B cell (primary cell): ENCODE results near the gene NOX1. TPM values are rescaled to one million over a fixed set of nuclear protein-coding genes. Genes with fewer than 3 reads are reported as not detected.
"Not testable (repeated sequence)": the region's sequence is repeated elsewhere in the genome, so short reads cannot be mapped to it uniquely, and the experiment has no call there.

Experiments used
- ATAC-seq: fragments of 200-7000 bp; cut with Tn5 transposase; one replicate; pipeline ENCODE4 v1.10.0; 2021; ENCODE audit warnings: low read depth, mild to moderate bottlenecking, moderate number of reproducible peaks, moderate library complexity
- CTCF ChIA-PET: fragments of 350-600 bp; sonication (Branson Sonifier 250); formaldehyde crosslinking; loops from one replicate; lab custom pipeline; 2021; ENCODE audit warnings: antibody characterized with exemption, inconsistent platforms; lab: Charles Lee
- POLR2A ChIA-PET: fragments of 350-600 bp; sonication (Branson Sonifier 250); formaldehyde crosslinking; loops from one replicate; lab custom pipeline; 2021; ENCODE audit warnings: antibody characterized with exemption; lab: Charles Lee
- DNase-seq: peaks from one replicate; pipeline ENCODE4 v3.0.0; 2013
- H2AFZ ChIP-seq: 2 replicates; pipeline ENCODE4 v1.6.1; 2012; ENCODE audit warnings: mild to moderate bottlenecking, low read depth, low read length; ENCODE audit not compliant: insufficient read depth, poor library complexity, severe bottlenecking
- H3K27ac ChIP-seq, 2 donors: 1 replicate in 1 of 2; 2 replicates in 1 of 2; pipeline ENCODE4 v1.5.1; 2012 to 2013; ENCODE audit warnings: low read length in 2 of 2, mild to moderate bottlenecking in 2 of 2, moderate library complexity in 1 of 2
- H3K27me3 ChIP-seq, 4 experiments: fragments of 200-600 bp in 1 of 4; sonication (generic) in 1 of 4; replicated peaks in 1 of 4; 1 replicate in 2 of 4; 2 replicates in 2 of 4; pipeline versions ENCODE4 v1.6.1 to v1.7.0; 2013 to 2016; ENCODE audit warnings: low read length in 3 of 4, mild to moderate bottlenecking in 2 of 4, mixed read lengths in 1 of 4, moderate library complexity in 1 of 4; ENCODE audit not compliant: insufficient read depth in 4 of 4, control insufficient read depth in 3 of 4; ENCODE audit errors: control extremely low read depth in 1 of 4
- H3K36me3 ChIP-seq, 2 experiments: replicated peaks in 1 of 2; 1 replicate in 1 of 2; 2 replicates in 1 of 2; pipeline versions ENCODE4 v1.6.1 to v1.7.1; 2013; ENCODE audit warnings: low read length in 1 of 2; ENCODE audit not compliant: insufficient read depth in 2 of 2, control insufficient read depth in 1 of 2; ENCODE audit errors: control extremely low read depth in 1 of 2, extremely low read depth in 1 of 2
- H3K4me1 ChIP-seq, 2 donors: fragments of 200-600 bp in 1 of 2; sonication (generic) in 1 of 2; 1 replicate in 1 of 2; 2 replicates in 1 of 2; pipeline versions ENCODE4 v1.5.1 to v1.6.1; 2013 to 2017; ENCODE audit warnings: low read length in 2 of 2; ENCODE audit not compliant: control insufficient read depth in 2 of 2, insufficient read depth in 2 of 2
- H3K4me2 ChIP-seq: replicated peaks from 2 replicates; pipeline ENCODE3; 2012; ENCODE audit warnings: mild to moderate bottlenecking, low read depth, low read length; ENCODE audit not compliant: poor library complexity, severe bottlenecking
- H3K4me3 ChIP-seq, 5 experiments: fragments of 200-600 bp in 1 of 5; sonication (generic) in 1 of 5; 1 replicate in 3 of 5; 2 replicates in 2 of 5; pipeline versions ENCODE4 v1.5.1 to v1.7.0; 2011 to 2016; ENCODE audit warnings: low read length in 4 of 5, mild to moderate bottlenecking in 4 of 5, low read depth in 2 of 5, control low read depth in 1 of 5, moderate library complexity in 1 of 5; ENCODE audit not compliant: insufficient read depth in 1 of 5; ENCODE audit errors: control extremely low read depth in 1 of 5, extremely low read depth in 1 of 5
- H3K79me2 ChIP-seq: fragments of 200-600 bp; sonication (generic); one replicate; pipeline ENCODE4 v1.6.0; 2016; ENCODE audit warnings: low read length; ENCODE audit not compliant: control insufficient read depth, insufficient read depth
- H3K9ac ChIP-seq: fragments of 200-600 bp; sonication (generic); 2 replicates; pipeline ENCODE4 v1.6.1; 2017; ENCODE audit warnings: mild to moderate bottlenecking, low read length, moderate library complexity
- H3K9me3 ChIP-seq, 3 donors: one replicate each; pipeline versions ENCODE4 v1.6.1 to v1.7.1; 2013; ENCODE audit warnings: low read length in 2 of 3; ENCODE audit not compliant: control insufficient read depth in 2 of 3, insufficient read depth in 1 of 3; ENCODE audit errors: control extremely low read depth in 1 of 3
- H4K20me1 ChIP-seq: 2 replicates; pipeline ENCODE4 v1.6.0; 2012; ENCODE audit warnings: mild to moderate bottlenecking, low read length; ENCODE audit not compliant: insufficient read depth, control insufficient read depth, poor library complexity, severe bottlenecking
- H3K27ac Mint-ChIP-seq: one replicate; pipeline ENCODE4 v1.8.0; 2021; ENCODE audit warnings: mixed read lengths
- H3K27me3 Mint-ChIP-seq: one replicate; pipeline ENCODE4 v1.8.0; 2021; ENCODE audit warnings: mixed read lengths
- H3K4me1 Mint-ChIP-seq: one replicate; pipeline ENCODE4 v1.8.0; 2021; ENCODE audit warnings: mixed read lengths
- H3K4me3 Mint-ChIP-seq: one replicate; pipeline ENCODE4 v1.8.0; 2021; ENCODE audit warnings: mixed read lengths
- H3K9me3 Mint-ChIP-seq: one replicate; pipeline ENCODE4 v1.8.0; 2022; ENCODE audit warnings: mixed read lengths; ENCODE audit not compliant: insufficient read depth
- CTCF ChIP-seq: fragments of 200-600 bp; IDR thresholded peaks from one replicate; pipeline ENCODE4 v1.8.0; 2022; ENCODE audit warnings: antibody characterized with exemption, mild to moderate bottlenecking
- EZH2 ChIP-seq: IDR thresholded peaks from 2 replicates; pipeline ENCODE4 v1.6.1; 2012; ENCODE audit warnings: borderline replicate concordance, low read depth, mild to moderate bottlenecking, moderate library complexity, low read length; ENCODE audit not compliant: insufficient read depth, poor library complexity, severe bottlenecking
- whole genome bisulfite sequencing: methylation state at CpG from one replicate; pipeline ENCODE4 v1.1.5; 2013; ENCODE audit warnings: missing lambda C conversion rate; ENCODE audit not compliant: insufficient coverage; 5-methylcytosine and 5-hydroxymethylcytosine counted together
- intact Hi-C: fragments of 100-400 bp; cut with micrococcal nuclease; formaldehyde crosslinking; loops from one replicate; pipeline ENCODE4 v1.10.0; 2022
- polyA plus RNA-seq: library from polyadenylated mRNA; depleted of rRNA; stranded (reverse); fragments of >200 nt; gene quantifications from 2 replicates; pipeline ENCODE4 v1.2.3, GENCODE V29; 2012
- total RNA-seq, 2 donors: library from RNA; stranded (reverse); fragments of 120-200 nt in 1 of 2; gene quantifications; 1 replicate in 1 of 2; 2 replicates in 1 of 2; pipeline versions ENCODE4 v1.2.3 to v1.2.4, GENCODE V29; 2013 to 2022

The NOX1 gene
- total and polyA plus RNA-seq, 2 donors (not counting 1 experiment from before 2014, with no cell fraction given), result 0.13 TPM; not detected in 1

- H3K4me3 ChIP-seq, result no peak overlapping the region
- H3K4me1 ChIP-seq, result no peaks in the 10 kb centered on the region
- H3K79me2 ChIP-seq, result no peaks in the 10 kb centered on the region
- no peak overlapping the region for H2AFZ ChIP-seq
- no peak overlapping the region for H3K4me2 ChIP-seq
- no peaks in the 10 kb centered on the region for H3K36me3 ChIP-seq
- Mint-ChIP-seq H3K27me3 (peaks cover 40% of the 10 kb centered on the region), H3K27ac (no peak overlapping the region), H3K4me3 (no peak overlapping the region), H3K9me3 (no peaks in the 10 kb centered on the region), H3K4me1 (no peaks in the 10 kb centered on the region)
- no peak for TF ChIP-seq EZH2
- no peak for TF ChIP-seq CTCF
- intact Hi-C loops, result no loop called here
- DNase-seq, result no peak
- no peak for ATAC-seq
- no peaks in the 10 kb centered on the region for H4K20me1 ChIP-seq
- H3K27ac ChIP-seq, result no peak overlapping the region
- H3K9me3 ChIP-seq, result no peaks in the 10 kb centered on the region
- no peak overlapping the region for H3K9ac ChIP-seq
- WGBS, result 67% methylated on average over 3 of the region's 12 CpGs
- peaks cover 0 to 5% (median 3%) of the 10 kb centered on the region in 4 experiments for H3K27me3 ChIP-seq
- ChIA-PET POLR2A (no interaction called here), CTCF (no interaction called here)
These were observed 61.7 kb downstream of the NOX1 start for GRCh38 chrX:100812216-100813158.

DNA sequence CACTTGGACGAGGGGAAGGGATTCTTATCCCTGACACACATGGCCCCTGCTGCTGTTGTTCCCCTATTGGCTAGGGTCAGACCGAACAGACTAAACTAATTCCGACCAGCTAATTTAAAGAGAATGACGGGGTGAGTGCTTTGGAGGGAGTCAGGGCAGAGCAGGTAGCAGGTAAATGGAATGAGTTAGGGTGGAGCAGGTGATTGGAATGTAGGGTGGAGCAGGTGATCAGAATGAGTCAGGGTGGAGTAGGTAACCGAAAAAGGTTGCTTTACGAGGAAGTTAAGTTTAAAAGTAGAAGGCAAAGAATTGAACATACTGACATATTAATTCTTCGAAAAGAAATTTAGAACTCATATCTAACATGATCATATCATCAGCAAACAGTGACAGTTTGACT, 65.9 kb downstream of the NOX1 start:
- H3K4me1 Mint-ChIP-seq, H3K4me2 ChIP-seq, ATAC-seq, POLR2A ChIA-PET, H3K4me3 Mint-ChIP-seq, H4K20me1 ChIP-seq, H3K9me3 ChIP-seq, intact Hi-C loops, DNase-seq, H3K79me2 ChIP-seq, H3K27ac ChIP-seq, CTCF ChIA-PET, H2AFZ ChIP-seq, H3K27ac Mint-ChIP-seq, H3K27me3 ChIP-seq, H3K4me3 ChIP-seq, H3K9ac ChIP-seq, H3K4me1 ChIP-seq, H3K36me3 ChIP-seq, H3K9me3 Mint-ChIP-seq: not testable (repeated sequence)
- peaks cover 29% of the 10 kb centered on the region for H3K27me3 Mint-ChIP-seq
- 89% methylated on average over 3 of the region's 7 CpGs for WGBS
